Body of pancreas (tissue), 4 donors: ENCODE measurements around the gene SLC25A10. TPM values are rescaled to one million over a fixed set of nuclear protein-coding genes. Genes with fewer than 3 reads are reported as not detected.

Experiments used
- ATAC-seq: fragments of 150-250 bp; one replicate; pipeline ENCODE4 v1.9.1; 2016
- DNase-seq, 4 donors: peaks; one replicate each; pipeline ENCODE4 v3.0.0-alpha.2; 2019
- H3K27ac ChIP-seq, 4 donors: fragments of 200-600 bp; sonication (generic); 1 replicate in 3 of 4; 2 replicates in 1 of 4; pipeline versions ENCODE4 v1.5.1 to v1.6.1; 2016 to 2019; ENCODE audit warnings: mild to moderate bottlenecking in 1 of 4, mixed read lengths in 1 of 4, moderate library complexity in 1 of 4
- H3K27me3 ChIP-seq, 2 donors: fragments of 200-600 bp; sonication (generic); one replicate each; pipeline ENCODE4 v1.6.0; 2016; ENCODE audit warnings: mild to moderate bottlenecking in 1 of 2
- H3K36me3 ChIP-seq, 2 donors: fragments of 200-600 bp; sonication (generic); replicated peaks in 1 of 2; 2 replicates each; pipeline ENCODE4 v1.5.1; 2016; ENCODE audit warnings: low read depth in 2 of 2; ENCODE audit not compliant: insufficient read depth in 1 of 2
- H3K4me1 ChIP-seq: fragments of 200-600 bp; sonication (generic); one replicate; pipeline ENCODE4 v1.6.0; 2016
- H3K4me3 ChIP-seq, 2 donors: fragments of 200-600 bp; sonication (generic); 1 replicate in 1 of 2; 2 replicates in 1 of 2; pipeline ENCODE4 v1.5.1; 2016 to 2019
- H3K9me3 ChIP-seq, 3 donors: fragments of 200-600 bp; sonication (generic); 1 replicate in 2 of 3; 2 replicates in 1 of 3; pipeline ENCODE4 v1.5.1; 2016
- POLR2A ChIP-seq, 3 donors: fragments of 450-650 bp; IDR thresholded peaks; one replicate each; pipeline ENCODE4 v1.6.1; 2016; ENCODE audit warnings: antibody characterized with exemption in 3 of 3, mild to moderate bottlenecking in 2 of 3
- WGBS, 2 donors: methylation state at CpG; one replicate each; pipeline ENCODE4 v1.1.5; 2017; 5-methylcytosine and 5-hydroxymethylcytosine counted together
- intact Hi-C: fragments of 100-400 bp; cut with DNase I; formaldehyde crosslinking; loops from one replicate; pipeline ENCODE4 v1.15.1; 2023
- total RNA-seq, 2 donors: library from RNA; depleted of rRNA; stranded (reverse); fragments of >200 nt; gene quantifications; one replicate each; pipeline ENCODE4 v1.1.0, GENCODE V29; 2016
- TF ChIP-seq, protein P1 (sequence below), 7 experiments: fragments of 450-650 bp in 4 of 7; fragments of 200-600 bp in 3 of 7; sonication (generic) in 3 of 7; IDR thresholded peaks; one replicate each; pipeline ENCODE4 v1.5.1; 2016 to 2019; ENCODE audit warnings: antibody characterized with exemption in 7 of 7

The SLC25A10 gene
- total RNA-seq, 2 donors from 2014 or later: 15.8 to 18.9 TPM

DNA sequence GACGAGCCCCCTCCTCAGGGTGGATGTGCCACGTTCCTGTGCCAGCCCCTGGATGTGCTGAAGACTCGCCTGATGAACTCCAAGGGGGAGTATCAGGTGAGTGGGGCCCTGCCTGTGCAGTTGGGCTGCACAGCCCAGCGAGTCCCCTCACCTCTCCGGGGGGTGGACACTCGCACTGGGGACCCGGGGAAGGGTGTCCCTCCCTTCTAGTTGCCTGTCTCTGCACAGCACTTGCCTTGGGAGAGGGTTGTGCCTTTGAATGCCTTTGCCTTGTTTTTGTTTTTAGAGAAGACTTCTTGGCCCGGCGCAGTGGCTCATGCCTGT is 5.6 kb downstream of the SLC25A10 start:
- DNase-seq (no peak), ATAC-seq (no peak)
- Histone ChIP-seq H3K4me1 (peaks cover 44% of the 10 kb centered on the region), H3K9me3 (no peaks in the 10 kb centered on the region), H3K27ac (no peak overlapping the region), H3K36me3 (peaks cover 0 to 3% of the 10 kb centered on the region in 2 donors), H3K4me3 (no peak overlapping the region), H3K27me3 (no peaks in the 10 kb centered on the region)
- intact Hi-C loops: no loop called here
- WGBS, 2 donors: 95 to 98% methylated on average over 6 to 8 of the region's 9 CpGs
- TF ChIP-seq POLR2A (IDR thresholded peaks at IDR 0.05): no peak
- TF ChIP-seq, protein P1, sequence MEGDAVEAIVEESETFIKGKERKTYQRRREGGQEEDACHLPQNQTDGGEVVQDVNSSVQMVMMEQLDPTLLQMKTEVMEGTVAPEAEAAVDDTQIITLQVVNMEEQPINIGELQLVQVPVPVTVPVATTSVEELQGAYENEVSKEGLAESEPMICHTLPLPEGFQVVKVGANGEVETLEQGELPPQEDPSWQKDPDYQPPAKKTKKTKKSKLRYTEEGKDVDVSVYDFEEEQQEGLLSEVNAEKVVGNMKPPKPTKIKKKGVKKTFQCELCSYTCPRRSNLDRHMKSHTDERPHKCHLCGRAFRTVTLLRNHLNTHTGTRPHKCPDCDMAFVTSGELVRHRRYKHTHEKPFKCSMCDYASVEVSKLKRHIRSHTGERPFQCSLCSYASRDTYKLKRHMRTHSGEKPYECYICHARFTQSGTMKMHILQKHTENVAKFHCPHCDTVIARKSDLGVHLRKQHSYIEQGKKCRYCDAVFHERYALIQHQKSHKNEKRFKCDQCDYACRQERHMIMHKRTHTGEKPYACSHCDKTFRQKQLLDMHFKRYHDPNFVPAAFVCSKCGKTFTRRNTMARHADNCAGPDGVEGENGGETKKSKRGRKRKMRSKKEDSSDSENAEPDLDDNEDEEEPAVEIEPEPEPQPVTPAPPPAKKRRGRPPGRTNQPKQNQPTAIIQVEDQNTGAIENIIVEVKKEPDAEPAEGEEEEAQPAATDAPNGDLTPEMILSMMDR (IDR thresholded peaks at IDR 0.05): no peak

DNA sequence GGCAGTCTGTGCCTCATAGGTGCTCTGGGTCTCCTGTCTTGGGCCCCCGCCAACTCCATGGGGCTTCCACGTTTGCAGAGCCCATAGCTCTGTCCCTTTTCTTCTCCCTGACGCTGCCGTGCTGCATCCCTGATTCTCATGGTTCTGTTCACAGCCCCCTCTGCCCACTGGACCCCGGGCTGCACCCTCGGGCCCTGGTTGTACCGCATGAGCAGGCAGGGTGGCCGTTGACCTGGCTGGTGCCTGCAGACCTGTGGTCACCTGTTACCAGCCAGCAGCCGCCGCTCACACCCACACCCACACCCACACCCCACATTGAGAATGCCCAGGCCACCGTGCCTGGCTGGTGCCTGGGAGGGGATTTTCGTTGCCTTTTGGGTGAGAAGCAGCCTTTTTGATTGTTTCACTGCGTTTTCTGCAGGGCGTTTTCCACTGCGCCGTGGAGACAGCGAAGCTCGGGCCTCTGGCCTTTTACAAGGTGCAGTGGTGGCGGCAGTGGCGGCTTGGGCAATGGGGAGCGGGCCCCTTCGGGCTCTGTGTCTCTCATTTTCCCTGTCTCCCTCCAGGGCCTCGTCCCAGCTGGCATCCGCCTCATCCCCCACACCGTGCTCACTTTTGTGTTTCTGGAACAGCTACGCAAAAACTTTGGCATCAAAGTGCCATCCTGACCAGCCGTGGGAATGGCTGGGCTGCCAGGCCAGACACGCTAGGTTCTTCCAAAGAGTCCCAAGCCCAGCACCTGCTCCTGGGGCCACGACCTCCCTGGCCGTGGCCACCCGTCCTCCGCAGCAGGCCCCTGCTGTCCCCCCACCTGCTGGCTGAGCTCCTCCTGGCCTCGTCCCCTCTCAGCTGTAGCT is 7.6 kb downstream of the SLC25A10 start:
- ATAC-seq (no peak), DNase-seq (peak in 1 of 4 donors; percentile 17)
- H3K4me1 ChIP-seq: peaks cover 41% of the 10 kb centered on the region
- no peak overlapping the region for H3K4me3 ChIP-seq
- TF ChIP-seq, protein P1 (IDR thresholded peaks at IDR 0.05): no peak
- no peak for TF ChIP-seq POLR2A (IDR thresholded peaks at IDR 0.05)
- H3K27ac ChIP-seq: no peak overlapping the region
- H3K27me3 ChIP-seq: no peaks in the 10 kb centered on the region
- WGBS, 2 donors: 91 to 92% methylated on average over 29 to 32 of the region's 33 CpGs
- intact Hi-C loops: no loop called here
- H3K9me3 ChIP-seq: no peaks in the 10 kb centered on the region
- H3K36me3 ChIP-seq: peaks cover 0 to 3% of the 10 kb centered on the region in 2 donors

DNA sequence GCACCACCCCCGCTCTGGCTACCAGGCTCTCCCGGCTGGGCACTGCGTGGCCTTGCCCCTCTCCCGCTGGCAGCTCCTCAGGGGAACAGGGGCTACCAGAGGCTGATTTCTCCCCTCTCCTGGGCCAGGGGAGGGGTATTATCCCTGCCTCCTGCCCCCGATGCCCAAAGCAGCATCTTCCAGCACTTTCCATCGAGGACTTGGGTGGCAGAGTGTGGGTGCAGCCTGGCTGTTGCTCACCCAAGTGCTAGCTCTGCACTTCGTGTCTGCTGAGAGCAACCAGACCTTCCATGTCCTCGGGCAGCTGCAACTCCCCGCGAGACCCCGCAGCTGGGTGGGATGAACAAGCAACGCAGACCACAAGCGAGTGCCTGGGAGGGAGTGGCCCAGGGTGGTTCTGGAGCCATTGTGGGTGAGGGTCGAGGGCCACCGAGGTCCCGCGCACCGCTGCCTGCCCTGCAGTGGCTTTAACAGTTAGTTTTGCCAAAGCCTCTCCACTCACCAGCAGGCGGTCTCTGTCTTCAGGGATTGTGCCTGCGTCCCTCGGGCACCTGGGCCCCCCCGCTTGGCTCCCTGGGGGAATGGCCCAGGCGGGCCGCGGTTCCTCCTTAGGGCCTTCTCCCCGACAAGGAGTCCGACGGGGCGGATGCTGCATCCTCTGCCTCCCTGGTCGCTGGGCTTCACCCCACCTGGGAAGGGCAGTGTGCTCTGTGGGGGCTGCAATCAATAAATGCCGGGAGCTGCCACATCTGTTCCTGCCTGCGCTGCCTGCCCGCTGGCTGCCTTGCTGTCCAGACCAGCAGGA is 8.4 kb downstream of the SLC25A10 start:
- WGBS, 2 donors: 86 to 87% methylated on average over 6 to 26 of the region's 33 CpGs
- intact Hi-C loops: no loop called here
- H3K4me3 ChIP-seq: no peak overlapping the region
- H3K9me3 ChIP-seq: no peaks in the 10 kb centered on the region
- H3K27ac ChIP-seq: no peak overlapping the region
- TF ChIP-seq POLR2A (IDR thresholded peaks at IDR 0.05): no peak
- TF ChIP-seq, protein P1 (IDR thresholded peaks at IDR 0.05): no peak
- peaks cover 0 to 3% of the 10 kb centered on the region in 2 donors for H3K36me3 ChIP-seq
- DNase-seq (peak in 2 of 4 donors; percentile 13 to 15), ATAC-seq (no peak)
- H3K27me3 ChIP-seq: no peaks in the 10 kb centered on the region
- H3K4me1 ChIP-seq: peaks cover 33% of the 10 kb centered on the region

DNA sequence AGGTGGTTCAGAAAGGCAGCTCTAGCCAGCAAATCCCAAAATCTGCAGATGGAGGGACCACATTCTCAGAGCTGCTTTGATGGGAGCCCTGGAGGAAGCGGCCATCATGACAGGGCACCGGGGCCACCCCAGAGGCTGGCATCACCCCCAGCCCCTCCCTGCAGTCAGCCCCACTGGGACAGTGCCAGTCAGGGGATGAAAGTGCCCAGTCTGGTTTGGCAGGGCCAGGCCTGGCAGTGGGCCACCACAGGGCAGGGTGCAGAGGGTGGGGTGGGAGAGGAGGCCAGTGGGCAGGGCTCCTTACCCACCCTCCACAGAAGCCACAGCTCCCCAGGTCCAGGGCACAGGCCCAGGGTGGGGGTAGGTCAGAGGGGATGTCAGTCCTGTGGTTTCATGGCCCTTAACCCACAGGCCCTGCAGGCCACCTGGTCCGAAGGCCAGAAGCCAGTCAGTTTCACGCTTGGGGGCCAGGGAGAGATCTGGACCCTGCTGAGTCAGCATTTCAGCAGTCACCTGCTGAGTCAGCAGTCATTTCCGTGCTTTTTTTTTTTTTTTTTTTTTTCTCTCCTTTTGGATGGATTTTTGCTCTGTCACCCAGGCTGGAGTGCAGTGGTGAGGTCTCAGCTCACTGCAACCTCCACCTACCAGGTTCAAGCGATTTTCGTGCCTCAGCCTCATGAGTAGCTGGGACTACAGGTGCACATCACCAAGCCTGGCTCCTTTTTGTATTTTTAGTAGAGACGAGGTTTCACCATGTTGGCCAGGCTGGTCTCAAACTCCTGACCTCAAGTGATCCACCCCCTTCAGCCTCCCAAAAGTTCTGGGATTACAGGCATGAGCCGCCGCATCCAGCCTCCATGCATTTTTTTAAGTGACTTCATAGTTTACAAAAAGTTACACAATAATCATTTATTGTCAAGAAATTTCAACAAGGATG is 10.4 kb downstream of the SLC25A10 start:
- intact Hi-C loops: no loop called here
- H3K4me3 ChIP-seq: no peak overlapping the region
- ATAC-seq: peak; percentile 96
- peaks cover 45% of the 10 kb centered on the region for H3K4me1 ChIP-seq
- H3K9me3 ChIP-seq: no peaks in the 10 kb centered on the region
- peak; percentile 94 to 98 (median 96) for DNase-seq
- no peaks in the 10 kb centered on the region for H3K27me3 ChIP-seq
- H3K27ac ChIP-seq: peak overlapping the region; percentile 53 to 80 (median 70)
- 11 to 27% methylated on average over 10 of the region's 10 CpGs for WGBS, 2 donors
- H3K36me3 ChIP-seq: peaks cover 0 to 3% of the 10 kb centered on the region in 2 donors
- TF ChIP-seq, protein P1 (IDR thresholded peaks at IDR 0.05): peak in 3 of 7 experiments; percentile 15 to 34 (median 17)
- no peak for TF ChIP-seq POLR2A (IDR thresholded peaks at IDR 0.05)
